ENCODE measurements around the gene PREX1.

DNA sequence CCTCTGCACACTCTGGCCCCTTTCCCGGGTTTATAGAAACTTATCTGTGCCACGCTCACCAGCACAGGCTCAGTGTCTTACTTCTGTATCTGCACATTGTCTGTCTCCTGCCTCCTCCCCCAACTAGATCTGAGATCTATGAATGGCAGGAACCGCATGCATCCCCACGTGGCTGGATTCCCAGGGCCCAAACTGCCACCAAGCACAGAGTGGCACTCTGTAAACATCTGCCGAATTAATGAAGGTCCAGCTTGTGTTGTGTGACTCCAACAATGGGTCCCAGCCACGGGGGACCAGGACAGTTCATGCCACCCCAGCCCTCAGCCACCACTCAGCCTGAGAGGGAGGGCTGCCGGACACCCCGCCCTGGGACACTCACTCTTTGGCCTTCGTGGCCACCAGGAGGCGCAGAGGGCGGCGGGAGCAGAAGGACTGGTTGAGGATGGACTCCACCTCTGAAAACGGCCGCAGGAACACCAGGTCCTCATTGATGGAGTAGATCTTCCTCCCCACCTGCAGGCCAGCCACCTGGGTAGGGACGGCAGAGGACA, 171.1 kb downstream of the PREX1 start:
- TF ChIP-seq TOX (CRISPR knock-in tag; IDR thresholded peaks at IDR 0.05; ENCODE audit: borderline replicate concordance): no peak
- TF ChIP-seq, protein P1, sequence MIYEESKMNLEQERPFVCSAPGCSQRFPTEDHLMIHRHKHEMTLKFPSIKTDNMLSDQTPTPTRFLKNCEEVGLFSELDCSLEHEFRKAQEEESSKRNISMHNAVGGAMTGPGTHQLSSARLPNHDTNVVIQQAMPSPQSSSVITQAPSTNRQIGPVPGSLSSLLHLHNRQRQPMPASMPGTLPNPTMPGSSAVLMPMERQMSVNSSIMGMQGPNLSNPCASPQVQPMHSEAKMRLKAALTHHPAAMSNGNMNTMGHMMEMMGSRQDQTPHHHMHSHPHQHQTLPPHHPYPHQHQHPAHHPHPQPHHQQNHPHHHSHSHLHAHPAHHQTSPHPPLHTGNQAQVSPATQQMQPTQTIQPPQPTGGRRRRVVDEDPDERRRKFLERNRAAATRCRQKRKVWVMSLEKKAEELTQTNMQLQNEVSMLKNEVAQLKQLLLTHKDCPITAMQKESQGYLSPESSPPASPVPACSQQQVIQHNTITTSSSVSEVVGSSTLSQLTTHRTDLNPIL (CRISPR knock-in tag; IDR thresholded peaks at IDR 0.05; ENCODE audit: low read depth): no peak
